GM23338 (cell line): ENCODE data around the gene LUZP2. TPM values are rescaled to one million over a fixed set of nuclear protein-coding genes. Genes with fewer than 3 reads are reported as not detected.
A peak's percentile ranks its signal among the peaks of the same experiment; 100 is the strongest.

ENCODE experiments used
- ATAC-seq: fragments of 200-7000 bp; cut with Tn5 transposase; 3 replicates; pipeline ENCODE4 v1.9.1; 2020
- DNase-seq: peaks from one replicate; pipeline ENCODE4 v3.0.0-alpha.2; 2015; ENCODE audit warnings: low spot score
- H2AFZ ChIP-seq: fragments of 200-600 bp; sonication (generic); 2 replicates; pipeline ENCODE4 v1.8.0; 2016; ENCODE audit warnings: antibody characterized with exemption, mild to moderate bottlenecking, moderate library complexity
- H3F3A ChIP-seq: fragments of 200-600 bp; sonication (generic); replicated peaks from 2 replicates; pipeline ENCODE4 v1.8.0; 2017; ENCODE audit warnings: antibody characterized with exemption, mixed run types, low read depth
- H3K27ac ChIP-seq: fragments of 200-600 bp; sonication (generic); 2 replicates; pipeline ENCODE4 v1.6.1; 2016; ENCODE audit warnings: low read depth
- H3K27me3 ChIP-seq: fragments of 200-600 bp; sonication (generic); 2 replicates; pipeline ENCODE4 v1.8.0; 2016; ENCODE audit warnings: mild to moderate bottlenecking, mixed run types, moderate library complexity; ENCODE audit not compliant: insufficient read depth
- H3K36me3 ChIP-seq: fragments of 200-600 bp; sonication (generic); 2 replicates; pipeline ENCODE4 v1.8.0; 2016; ENCODE audit warnings: mild to moderate bottlenecking; ENCODE audit not compliant: insufficient read depth
- H3K4me1 ChIP-seq: fragments of 200-600 bp; sonication (generic); 2 replicates; pipeline ENCODE4 v1.8.0; 2016; ENCODE audit warnings: mild to moderate bottlenecking, moderate library complexity; ENCODE audit not compliant: insufficient read depth
- H3K4me2 ChIP-seq: fragments of 200-600 bp; sonication (generic); 2 replicates; pipeline ENCODE4 v1.7.1; 2017; ENCODE audit warnings: mixed run types
- H3K4me3 ChIP-seq: fragments of 200-600 bp; sonication (generic); 2 replicates; pipeline ENCODE4 v1.6.1; 2016; ENCODE audit warnings: mixed run types
- H3K79me2 ChIP-seq: fragments of 200-600 bp; sonication (generic); replicated peaks from 2 replicates; pipeline ENCODE4 v1.8.0; 2017; ENCODE audit warnings: mild to moderate bottlenecking; ENCODE audit not compliant: insufficient read depth
- H3K9me2 ChIP-seq: fragments of 200-600 bp; sonication (generic); 2 replicates; pipeline ENCODE4 v1.8.0; 2017; ENCODE audit not compliant: insufficient read depth
- H4K20me1 ChIP-seq: fragments of 200-600 bp; sonication (generic); replicated peaks from 2 replicates; pipeline ENCODE4 v1.8.0; 2017; ENCODE audit warnings: mild to moderate bottlenecking; ENCODE audit not compliant: insufficient read depth
- H3K27ac Mint-ChIP-seq: 2 replicates; pipeline ENCODE4 v1.8.0; 2020; ENCODE audit warnings: inconsistent platforms, mild to moderate bottlenecking, moderate library complexity, mixed read lengths
- H3K27me3 Mint-ChIP-seq: 3 replicates; pipeline ENCODE4 v1.8.0; 2022; ENCODE audit warnings: low read depth, mild to moderate bottlenecking, moderate library complexity, mixed read lengths, inconsistent platforms; ENCODE audit not compliant: insufficient read depth, poor library complexity
- H3K36me3 Mint-ChIP-seq: 3 replicates; pipeline ENCODE4 v1.8.0; 2021; ENCODE audit warnings: low read depth, mild to moderate bottlenecking, inconsistent platforms, moderate library complexity, mixed read lengths
- H3K4me1 Mint-ChIP-seq: 3 replicates; pipeline ENCODE4 v1.8.0; 2020; ENCODE audit warnings: mild to moderate bottlenecking, inconsistent platforms, mixed read lengths
- H3K4me3 Mint-ChIP-seq: 3 replicates; pipeline ENCODE4 v1.8.0; 2021; ENCODE audit warnings: moderate library complexity, mild to moderate bottlenecking, inconsistent platforms, mixed read lengths
- H3K9me3 Mint-ChIP-seq: 3 replicates; pipeline ENCODE4 v1.8.0; 2020; ENCODE audit warnings: moderate library complexity, mild to moderate bottlenecking, inconsistent platforms, mixed read lengths
- CREB1 ChIP-seq: fragments of 250-450 bp; sonication (Bioruptor Pico); IDR thresholded peaks from 2 replicates; pipeline ENCODE4 v1.5.0; 2020; ENCODE audit warnings: low read depth, mild to moderate bottlenecking, moderate library complexity
- CTCF ChIP-seq, 2 experiments: fragments of 200-600 bp in 1 of 2; sonication (generic) in 1 of 2; conservative IDR thresholded peaks; 2 replicates each; pipeline versions ENCODE4 v1.5.1 to v1.6.1; 2016 to 2017; ENCODE audit warnings: antibody characterized with exemption in 2 of 2, low read depth in 2 of 2, mild to moderate bottlenecking in 2 of 2, moderate library complexity in 1 of 2
- ETS1 ChIP-seq: IDR thresholded peaks from 2 replicates; pipeline ENCODE4 v1.6.1; 2016; ENCODE audit warnings: antibody characterized with exemption
- EZH2phosphoT487 ChIP-seq: fragments of 200-600 bp; sonication (generic); IDR thresholded peaks from one replicate; pipeline ENCODE4 v1.8.1; 2018; ENCODE audit warnings: antibody characterized with exemption; ENCODE audit not compliant: unreplicated experiment
- NANOG ChIP-seq: IDR thresholded peaks from 2 replicates; pipeline ENCODE4 v1.6.1; 2016; ENCODE audit warnings: antibody characterized with exemption, borderline replicate concordance
- REST ChIP-seq: IDR thresholded peaks from one replicate; pipeline ENCODE4 v1.6.1; 2018; ENCODE audit warnings: antibody characterized with exemption; ENCODE audit not compliant: unreplicated experiment
- STAT1 ChIP-seq: IDR thresholded peaks from one replicate; pipeline ENCODE4 v1.6.1; 2016; ENCODE audit warnings: antibody characterized with exemption; ENCODE audit not compliant: unreplicated experiment
- ZNF331 ChIP-seq: fragments of 250-450 bp; sonication (Bioruptor Pico); IDR thresholded peaks from 2 replicates; pipeline ENCODE4 v1.5.0; 2020; ENCODE audit warnings: low read depth, mild to moderate bottlenecking, moderate library complexity
- polyA plus RNA-seq: library from polyadenylated mRNA; unstranded; fragments of >200 nt; fragmentation: Nextera tagmentation; extraction: Ambion mirVana; gene quantifications from 2 replicates; pipeline ENCODE4 v1.2.1, GENCODE V29; 2016
- total RNA-seq: library from RNA; depleted of rRNA; stranded (reverse); fragments of >200 nt; shearing (Covaris generic); gene quantifications from 2 replicates; pipeline ENCODE4 v1.2.3, GENCODE V29; 2014

LUZP2 gene
- total and polyA plus RNA-seq, 2 experiments from 2014 or later, result 2.0 to 9.2 TPM

GRCh38 chr11:24567380-24567779 is 70.5 kb downstream of the LUZP2 start:
- H3K36me3 ChIP-seq, result no peaks in the 10 kb centered on the region
- H3K4me2 ChIP-seq, result no peak overlapping the region
- Mint-ChIP-seq H3K36me3 (no peaks in the 10 kb centered on the region), H3K4me3 (no peak overlapping the region), H3K4me1 (peaks cover 6% of the 10 kb centered on the region; the same call in 1 of the 3 replicates), H3K27ac (no peak overlapping the region), H3K9me3 (no peaks in the 10 kb centered on the region), H3K27me3 (no peaks in the 10 kb centered on the region)
- H3F3A ChIP-seq, result no peaks in the 10 kb centered on the region
- no peak overlapping the region for H2AFZ ChIP-seq
- DNase-seq (no peak), ATAC-seq (no peak)
- no peaks in the 10 kb centered on the region for H3K79me2 ChIP-seq
- H3K9me2 ChIP-seq, result no peaks in the 10 kb centered on the region
- no peak overlapping the region for H3K4me3 ChIP-seq
- TF ChIP-seq STAT1 (no peak), NANOG (no peak)
- no peaks in the 10 kb centered on the region for H3K27me3 ChIP-seq
- no peaks in the 10 kb centered on the region for H3K4me1 ChIP-seq
- H4K20me1 ChIP-seq, result no peaks in the 10 kb centered on the region
- H3K27ac ChIP-seq, result no peak overlapping the region

GRCh38 chr11:24572376-24572775 is 75.5 kb downstream of the LUZP2 start:
- DNase-seq (no peak), ATAC-seq (no peak)
- TF ChIP-seq NANOG, result no peak
- no peak for TF ChIP-seq ETS1
- no peak for TF ChIP-seq STAT1
- no peak for TF ChIP-seq CTCF (conservative IDR thresholded peaks at IDR 0.05; ENCODE audit: low read depth in 2 of 2)
- TF ChIP-seq CREB1 (CRISPR knock-in tag), result no peak
- TF ChIP-seq ZNF331 (CRISPR knock-in tag), result no peak
- no peak for TF ChIP-seq EZH2phosphoT487
- Histone ChIP-seq H3K79me2 (no peaks in the 10 kb centered on the region), H4K20me1 (no peaks in the 10 kb centered on the region), H3K4me3 (no peak overlapping the region), H3K9me2 (no peaks in the 10 kb centered on the region), H3K27me3 (no peaks in the 10 kb centered on the region), H2AFZ (no peak overlapping the region), H3K4me1 (no peaks in the 10 kb centered on the region), H3F3A (no peaks in the 10 kb centered on the region), H3K36me3 (no peaks in the 10 kb centered on the region), H3K4me2 (no peak overlapping the region), H3K27ac (no peak overlapping the region)
- H3K27me3 Mint-ChIP-seq, result no peaks in the 10 kb centered on the region
- no peaks in the 10 kb centered on the region for H3K36me3 Mint-ChIP-seq
- H3K4me3 Mint-ChIP-seq, result no peak overlapping the region
- H3K9me3 Mint-ChIP-seq, result no peaks in the 10 kb centered on the region
- peaks cover 9% of the 10 kb centered on the region; the same call in 2 of the 3 replicates for H3K4me1 Mint-ChIP-seq
- no peak overlapping the region for H3K27ac Mint-ChIP-seq

GRCh38 chr11:24574461-24574860 is 77.6 kb downstream of the LUZP2 start:
- Histone ChIP-seq H3K27me3 (no peaks in the 10 kb centered on the region), H4K20me1 (no peaks in the 10 kb centered on the region), H3K4me3 (no peak overlapping the region), H3K27ac (no peak overlapping the region), H3K79me2 (no peaks in the 10 kb centered on the region), H3K4me1 (no peaks in the 10 kb centered on the region), H3K36me3 (no peaks in the 10 kb centered on the region), H3K9me2 (no peaks in the 10 kb centered on the region), H2AFZ (no peak overlapping the region), H3K4me2 (no peak overlapping the region), H3F3A (no peaks in the 10 kb centered on the region)
- no peak for TF ChIP-seq EZH2phosphoT487
- no peak for TF ChIP-seq REST
- Mint-ChIP-seq H3K27me3 (no peaks in the 10 kb centered on the region), H3K27ac (peak overlapping the region; percentile 14; the same call in 1 of the 2 replicates), H3K4me3 (no peak overlapping the region), H3K4me1 (peaks cover 5% of the 10 kb centered on the region; the same call in 2 of the 3 replicates), H3K9me3 (no peaks in the 10 kb centered on the region), H3K36me3 (no peaks in the 10 kb centered on the region)
- ATAC-seq (no peak), DNase-seq (no peak)
